ENCODE measurements around the gene IWS1. TPM values are rescaled to one million over a fixed set of nuclear protein-coding genes. Genes with fewer than 3 reads are reported as not detected.

Gene IWS1
- total RNA-seq, 2 donors from 2014 or later = 32.4 to 37.8 TPM

DNA sequence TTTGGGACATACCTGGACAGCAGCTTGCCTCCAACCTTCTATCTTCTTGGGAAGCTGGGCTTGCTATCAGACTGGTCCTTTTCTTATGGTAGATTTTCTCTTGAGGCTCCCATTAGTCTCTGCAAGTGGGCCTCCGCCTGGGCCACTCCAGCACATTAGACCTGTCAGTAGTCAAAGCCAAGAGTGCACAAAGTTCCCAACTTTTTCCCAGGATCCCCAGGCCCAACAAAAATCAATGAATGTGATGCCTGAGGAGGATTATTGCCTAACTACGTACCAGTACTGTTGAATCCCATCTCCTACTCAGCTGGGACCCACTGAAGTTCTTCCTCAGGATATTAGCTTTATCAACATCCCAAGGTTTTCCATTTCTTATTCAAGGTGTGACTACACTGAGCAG is 56.3 kb downstream of the IWS1 start:
- intact Hi-C loops (cut with DNase I) = no loop called here
- Histone ChIP-seq H3K27ac (no peak overlapping the region), H3K4me1 (peaks cover 5% of the 10 kb centered on the region), H3K9me3 (no peaks in the 10 kb centered on the region), H3K4me3 (no peak overlapping the region), H3K9ac (ENCODE audit: low read depth in 2 of 2, low read length in 2 of 2) (no peak overlapping the region), H3K27me3 (no peaks in the 10 kb centered on the region), H3K36me3 (no peaks in the 10 kb centered on the region)
- TF ChIP-seq, protein P1, sequence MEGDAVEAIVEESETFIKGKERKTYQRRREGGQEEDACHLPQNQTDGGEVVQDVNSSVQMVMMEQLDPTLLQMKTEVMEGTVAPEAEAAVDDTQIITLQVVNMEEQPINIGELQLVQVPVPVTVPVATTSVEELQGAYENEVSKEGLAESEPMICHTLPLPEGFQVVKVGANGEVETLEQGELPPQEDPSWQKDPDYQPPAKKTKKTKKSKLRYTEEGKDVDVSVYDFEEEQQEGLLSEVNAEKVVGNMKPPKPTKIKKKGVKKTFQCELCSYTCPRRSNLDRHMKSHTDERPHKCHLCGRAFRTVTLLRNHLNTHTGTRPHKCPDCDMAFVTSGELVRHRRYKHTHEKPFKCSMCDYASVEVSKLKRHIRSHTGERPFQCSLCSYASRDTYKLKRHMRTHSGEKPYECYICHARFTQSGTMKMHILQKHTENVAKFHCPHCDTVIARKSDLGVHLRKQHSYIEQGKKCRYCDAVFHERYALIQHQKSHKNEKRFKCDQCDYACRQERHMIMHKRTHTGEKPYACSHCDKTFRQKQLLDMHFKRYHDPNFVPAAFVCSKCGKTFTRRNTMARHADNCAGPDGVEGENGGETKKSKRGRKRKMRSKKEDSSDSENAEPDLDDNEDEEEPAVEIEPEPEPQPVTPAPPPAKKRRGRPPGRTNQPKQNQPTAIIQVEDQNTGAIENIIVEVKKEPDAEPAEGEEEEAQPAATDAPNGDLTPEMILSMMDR (IDR thresholded peaks at IDR 0.05) = no peak
- DNase-seq = no peak

GRCh38 chr2:127469051-127469450 is 57.2 kb downstream of the IWS1 start:
- H3K36me3 ChIP-seq = no peaks in the 10 kb centered on the region
- intact Hi-C loops (cut with DNase I) = no loop called here
- no peak overlapping the region for H3K4me3 ChIP-seq
- TF ChIP-seq, protein P1 (IDR thresholded peaks at IDR 0.05) = no peak
- H3K27me3 ChIP-seq = no peaks in the 10 kb centered on the region
- H3K4me1 ChIP-seq = peaks cover 5% of the 10 kb centered on the region
- no peaks in the 10 kb centered on the region for H3K9me3 ChIP-seq
- no peak overlapping the region for H3K9ac ChIP-seq (ENCODE audit: low read depth in 2 of 2, low read length in 2 of 2)
- no peak for DNase-seq
- no peak overlapping the region for H3K27ac ChIP-seq

DNA sequence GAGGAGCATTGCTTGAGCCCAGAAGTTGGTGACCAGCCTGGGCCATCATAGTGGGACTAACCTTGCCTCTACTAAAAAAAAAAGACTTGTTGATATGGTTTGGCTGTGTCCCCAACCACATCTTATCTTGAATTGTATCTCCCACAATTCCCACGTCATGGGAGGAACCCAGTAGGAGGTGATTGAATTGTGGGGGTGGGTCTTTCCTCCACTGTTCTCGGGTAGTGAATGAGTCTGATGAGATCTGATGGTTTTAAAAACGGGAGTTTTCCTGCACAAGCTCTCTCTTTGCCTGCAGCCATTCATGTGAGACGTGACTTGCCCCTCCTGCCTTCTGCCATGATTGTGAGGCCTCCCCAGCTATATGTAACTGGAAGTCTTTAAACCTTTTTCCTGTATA is 61.0 kb downstream of the IWS1 start:
- intact Hi-C loops (cut with DNase I) = no loop called here
- Histone ChIP-seq H3K4me1 (no peaks in the 10 kb centered on the region), H3K27me3 (no peaks in the 10 kb centered on the region), H3K9ac (ENCODE audit: low read depth in 2 of 2, low read length in 2 of 2) (no peak overlapping the region), H3K27ac (no peak overlapping the region), H3K36me3 (no peaks in the 10 kb centered on the region), H3K9me3 (no peaks in the 10 kb centered on the region), H3K4me3 (no peak overlapping the region)
- TF ChIP-seq, protein P1 (IDR thresholded peaks at IDR 0.05) = no peak
- DNase-seq = no peak

DNA sequence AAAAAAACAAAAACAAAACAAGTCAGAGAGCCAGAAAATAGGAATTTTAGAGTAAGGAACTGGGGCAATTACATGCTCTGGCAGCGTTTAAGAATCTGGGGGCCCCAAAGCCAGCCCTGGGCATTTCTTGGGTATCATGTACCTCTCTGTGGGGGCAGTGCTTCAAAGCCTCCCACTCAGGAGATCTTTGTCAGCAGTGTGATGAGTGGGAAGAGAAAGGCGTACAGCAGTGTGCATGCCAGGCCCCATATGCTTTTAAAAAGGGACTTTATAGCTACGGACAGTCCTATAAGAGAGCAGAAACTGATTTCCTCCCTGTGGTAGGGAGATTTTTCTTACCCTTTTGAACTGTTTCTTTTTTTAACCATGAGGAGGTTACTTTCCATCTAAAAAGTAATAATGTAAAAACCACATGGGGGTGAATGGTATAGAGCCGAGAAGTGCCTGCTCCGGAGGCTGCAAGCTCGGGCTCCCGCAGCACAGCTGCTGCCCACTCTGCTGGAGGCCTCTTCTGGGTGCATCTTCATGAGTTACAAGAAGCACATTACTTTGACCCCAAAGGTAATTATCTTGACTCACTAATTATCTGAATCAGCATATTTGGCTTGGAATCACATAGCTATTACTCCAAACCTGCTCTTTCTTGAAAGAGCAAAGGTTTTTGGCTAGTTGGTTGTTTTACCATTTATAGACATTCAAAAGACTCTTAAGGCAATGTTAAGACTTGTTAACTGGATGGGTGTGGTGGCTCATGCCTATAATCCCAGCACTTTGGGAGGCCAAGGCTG is 61.6 kb downstream of the IWS1 start:
- intact Hi-C loops (cut with DNase I) = no loop called here
- no peak overlapping the region for H3K4me3 ChIP-seq
- no peaks in the 10 kb centered on the region for H3K4me1 ChIP-seq
- no peaks in the 10 kb centered on the region for H3K27me3 ChIP-seq
- H3K36me3 ChIP-seq = no peaks in the 10 kb centered on the region
- H3K9me3 ChIP-seq = no peaks in the 10 kb centered on the region
- no peak overlapping the region for H3K27ac ChIP-seq
- TF ChIP-seq, protein P1 (IDR thresholded peaks at IDR 0.05) = no peak
- no peak for DNase-seq
- H3K9ac ChIP-seq (ENCODE audit: low read depth in 2 of 2, low read length in 2 of 2) = no peak overlapping the region

DNA sequence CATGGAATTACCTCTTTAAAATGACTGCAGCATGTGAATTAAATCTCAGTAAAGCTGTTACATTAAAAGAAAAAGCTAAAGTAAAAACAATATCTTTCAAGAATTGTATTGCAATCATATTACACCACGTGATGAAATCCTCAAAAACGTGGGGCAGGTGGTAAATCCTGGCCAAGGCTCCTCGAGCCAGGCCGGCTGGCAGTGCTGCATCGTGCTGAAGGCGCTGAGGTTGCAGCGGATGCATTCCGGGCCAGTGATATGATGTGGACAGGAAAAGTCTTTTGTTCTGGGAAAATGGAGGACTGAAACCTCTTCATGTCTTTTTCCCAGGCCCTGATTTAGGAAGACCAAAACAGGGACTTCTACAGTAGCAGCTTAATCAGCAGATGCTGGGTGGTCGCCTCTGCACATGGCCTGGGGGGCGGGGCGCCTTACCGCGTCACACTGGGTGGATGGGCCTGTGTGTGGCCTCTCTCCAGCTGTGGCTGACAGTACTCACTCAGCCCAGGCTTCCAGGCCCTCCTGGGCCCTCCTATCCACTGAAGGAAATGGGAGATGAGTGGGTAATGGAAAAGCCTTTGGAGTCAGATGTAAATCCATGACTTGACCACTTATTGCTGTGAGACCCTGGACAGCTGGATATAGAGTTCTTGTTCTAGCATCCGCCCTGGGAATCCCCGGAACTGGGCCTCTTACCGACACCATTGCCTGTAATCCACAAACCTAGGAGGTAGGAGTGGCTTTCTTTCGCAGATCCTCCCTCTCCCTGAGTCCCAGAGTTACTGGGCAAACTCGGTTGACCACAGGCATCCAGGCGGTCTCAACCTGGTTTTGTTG is 62.9 kb downstream of the IWS1 start:
- DNase-seq = no peak
- intact Hi-C loops (cut with DNase I) = no loop called here
- Histone ChIP-seq H3K36me3 (no peaks in the 10 kb centered on the region), H3K4me1 (no peaks in the 10 kb centered on the region), H3K27me3 (no peaks in the 10 kb centered on the region), H3K9ac (ENCODE audit: low read depth in 2 of 2, low read length in 2 of 2) (no peak overlapping the region), H3K27ac (no peak overlapping the region), H3K4me3 (no peak overlapping the region), H3K9me3 (no peaks in the 10 kb centered on the region)
- TF ChIP-seq, protein P1 (IDR thresholded peaks at IDR 0.05) = no peak
